DOHH2 (cell line): ENCODE measurements around the gene TESMIN.

Source experiments
- CTCF ChIP-seq: fragments of 200-600 bp; sonication (generic); IDR thresholded peaks from one replicate; pipeline ENCODE4 v1.5.1; 2014; ENCODE audit warnings: antibody characterized with exemption, mild to moderate bottlenecking, low read depth, low read length; ENCODE audit not compliant: poor library complexity, severe bottlenecking
- EZH2phosphoT487 ChIP-seq: fragments of 200-600 bp; sonication (generic); IDR thresholded peaks from 2 replicates; pipeline ENCODE4 v1.6.1; 2017; ENCODE audit warnings: borderline replicate concordance, mild to moderate bottlenecking, antibody characterized with exemption, low read length, moderate library complexity, mixed read lengths

- TF ChIP-seq CTCF = no peak
- no peak for TF ChIP-seq EZH2phosphoT487
These were observed 41.2 kb upstream of the TESMIN start for GRCh38 chr11:68792400-68792966.
